ENCODE results near the gene IMPA2.

DNA sequence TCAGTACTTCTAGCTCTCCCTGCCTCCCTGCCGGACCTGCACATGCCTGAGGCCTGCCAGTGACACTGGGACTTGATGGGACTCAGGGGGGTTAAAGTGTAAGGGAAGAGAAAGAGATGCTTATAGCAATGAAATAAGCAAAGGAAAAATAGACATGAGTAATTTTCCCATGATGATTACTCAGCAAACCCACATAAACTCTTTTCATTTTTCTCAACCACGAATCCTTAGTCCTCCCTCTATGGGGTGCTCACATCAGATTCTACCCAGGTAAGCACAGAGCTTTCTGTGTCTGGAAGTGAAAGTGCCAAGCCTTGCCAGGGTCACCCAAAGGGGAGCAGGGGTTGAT, 67.5 kb downstream of the IMPA2 start:
- TF ChIP-seq, protein P1, sequence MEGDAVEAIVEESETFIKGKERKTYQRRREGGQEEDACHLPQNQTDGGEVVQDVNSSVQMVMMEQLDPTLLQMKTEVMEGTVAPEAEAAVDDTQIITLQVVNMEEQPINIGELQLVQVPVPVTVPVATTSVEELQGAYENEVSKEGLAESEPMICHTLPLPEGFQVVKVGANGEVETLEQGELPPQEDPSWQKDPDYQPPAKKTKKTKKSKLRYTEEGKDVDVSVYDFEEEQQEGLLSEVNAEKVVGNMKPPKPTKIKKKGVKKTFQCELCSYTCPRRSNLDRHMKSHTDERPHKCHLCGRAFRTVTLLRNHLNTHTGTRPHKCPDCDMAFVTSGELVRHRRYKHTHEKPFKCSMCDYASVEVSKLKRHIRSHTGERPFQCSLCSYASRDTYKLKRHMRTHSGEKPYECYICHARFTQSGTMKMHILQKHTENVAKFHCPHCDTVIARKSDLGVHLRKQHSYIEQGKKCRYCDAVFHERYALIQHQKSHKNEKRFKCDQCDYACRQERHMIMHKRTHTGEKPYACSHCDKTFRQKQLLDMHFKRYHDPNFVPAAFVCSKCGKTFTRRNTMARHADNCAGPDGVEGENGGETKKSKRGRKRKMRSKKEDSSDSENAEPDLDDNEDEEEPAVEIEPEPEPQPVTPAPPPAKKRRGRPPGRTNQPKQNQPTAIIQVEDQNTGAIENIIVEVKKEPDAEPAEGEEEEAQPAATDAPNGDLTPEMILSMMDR (IDR thresholded peaks at IDR 0.05): no peak
- no peak for TF ChIP-seq POLR2AphosphoS5 (IDR thresholded peaks at IDR 0.05; ENCODE audit: low read depth, low read length)
- no peak for TF ChIP-seq TCF7L2 (IDR thresholded peaks at IDR 0.05; ENCODE audit: low read depth, low read length)
